ENCODE measurements around the gene PLA2G2D. TPM values are rescaled to one million over a fixed set of nuclear protein-coding genes. Genes with fewer than 3 reads are reported as not detected.

Gene PLA2G2D
- polyA plus RNA-seq, 3 donors, result 0.04 TPM; not detected in 2

DNA sequence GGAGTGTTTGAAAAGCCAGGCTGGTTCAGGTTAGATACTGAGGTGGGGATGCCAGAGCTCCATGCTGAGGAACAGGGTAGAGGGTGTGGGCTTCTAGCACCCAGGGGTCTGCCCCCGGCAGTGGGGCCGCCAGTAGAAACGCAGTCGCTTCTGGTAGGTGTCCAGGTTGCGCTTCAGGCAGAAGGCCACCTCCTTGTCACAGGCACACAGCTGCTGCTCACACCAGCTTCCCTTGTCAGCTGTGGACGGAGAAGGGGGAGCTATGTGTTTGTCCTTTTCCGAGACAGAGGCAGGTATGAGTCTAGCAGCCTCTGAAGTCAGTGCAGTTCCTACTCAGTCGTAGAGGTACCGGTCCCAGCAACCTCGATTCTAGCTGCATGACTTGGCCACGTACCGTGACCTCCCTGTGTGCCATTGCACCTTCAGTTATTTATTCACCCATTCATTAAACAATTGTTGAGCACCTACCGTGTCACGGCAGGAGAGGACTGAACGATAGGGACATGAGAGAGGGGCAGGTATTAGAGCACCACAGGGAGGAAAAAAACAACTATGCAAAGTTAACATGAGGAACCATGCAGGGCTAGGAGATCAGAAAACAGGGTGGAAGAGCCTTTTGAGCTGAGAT is 5.2 kb downstream of the PLA2G2D start:
- DNase-seq, result no peak

DNA sequence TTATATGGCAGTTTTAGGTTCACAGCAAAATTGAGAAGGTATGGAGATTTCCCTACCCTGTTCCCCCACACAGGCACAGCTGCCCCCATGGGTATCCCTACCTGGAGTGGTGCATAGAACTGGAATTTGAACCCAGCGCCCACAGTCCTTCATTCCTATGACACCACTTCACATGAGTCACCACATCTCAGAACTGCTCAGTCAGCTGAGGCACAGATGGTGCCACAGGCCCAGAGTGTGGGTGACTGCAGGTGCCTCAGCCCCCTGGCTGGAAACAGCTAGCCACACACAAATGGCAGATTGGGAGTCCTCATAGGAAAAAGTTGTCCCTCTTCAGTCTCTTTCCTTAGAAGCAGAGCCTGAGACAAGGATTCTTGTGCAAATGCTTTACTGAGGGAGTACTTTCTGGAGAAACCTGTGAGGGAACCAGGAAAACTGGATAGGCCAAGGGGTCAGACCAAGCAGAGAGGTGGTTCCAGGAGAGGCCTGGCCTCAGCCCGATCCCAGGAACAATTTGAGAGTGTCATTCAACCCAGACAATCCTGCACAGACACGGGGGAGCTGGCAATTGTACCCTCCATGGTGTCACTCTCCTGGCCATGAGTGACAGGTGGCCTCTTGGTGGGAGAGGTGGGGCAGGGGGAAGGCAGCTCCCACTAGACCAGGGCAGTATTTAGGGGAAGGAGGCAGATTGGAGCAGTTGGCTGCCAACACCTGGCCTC is 6.9 kb downstream of the PLA2G2D start:
- no peak for DNase-seq

DNA sequence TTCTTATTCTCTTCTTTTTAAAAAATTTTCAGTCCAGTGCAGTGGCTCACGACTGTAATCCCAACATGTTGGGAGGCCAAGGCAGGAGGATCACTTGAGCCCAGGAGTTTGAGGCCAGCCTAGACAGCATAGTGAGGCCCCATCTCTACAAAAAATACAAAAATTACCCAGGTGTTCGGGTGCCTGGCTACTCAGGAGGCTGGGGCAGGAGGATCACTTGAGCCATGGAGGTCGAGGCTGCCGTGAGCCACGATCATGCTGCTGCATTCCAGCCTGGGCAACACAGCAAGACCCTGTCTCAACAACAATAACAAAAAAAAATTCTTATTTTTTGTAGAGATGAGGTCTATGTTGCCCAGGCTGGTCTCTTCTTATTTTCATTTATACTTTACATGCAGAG is 7.9 kb downstream of the PLA2G2D start:
- no peak for DNase-seq

DNA sequence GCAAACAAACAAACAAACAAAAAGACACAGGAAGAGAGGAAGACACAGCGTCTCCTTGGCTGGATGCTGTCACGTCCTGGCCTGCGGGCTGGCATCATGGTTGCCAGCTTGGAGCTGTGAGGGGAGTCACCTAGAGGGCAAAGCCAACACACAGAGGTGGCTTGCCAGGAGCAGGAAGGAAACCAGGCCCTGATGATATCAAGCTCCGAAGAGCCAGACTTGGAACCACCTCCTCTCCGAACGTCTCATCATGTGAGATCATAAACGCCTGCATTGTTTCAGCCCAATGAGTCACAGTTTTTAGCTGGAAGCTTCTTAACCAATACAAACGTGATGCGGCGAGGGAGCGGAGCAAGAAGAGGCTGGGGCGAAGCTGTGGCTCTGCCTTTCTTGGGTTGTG is 8.7 kb downstream of the PLA2G2D start:
- DNase-seq, result no peak

DNA sequence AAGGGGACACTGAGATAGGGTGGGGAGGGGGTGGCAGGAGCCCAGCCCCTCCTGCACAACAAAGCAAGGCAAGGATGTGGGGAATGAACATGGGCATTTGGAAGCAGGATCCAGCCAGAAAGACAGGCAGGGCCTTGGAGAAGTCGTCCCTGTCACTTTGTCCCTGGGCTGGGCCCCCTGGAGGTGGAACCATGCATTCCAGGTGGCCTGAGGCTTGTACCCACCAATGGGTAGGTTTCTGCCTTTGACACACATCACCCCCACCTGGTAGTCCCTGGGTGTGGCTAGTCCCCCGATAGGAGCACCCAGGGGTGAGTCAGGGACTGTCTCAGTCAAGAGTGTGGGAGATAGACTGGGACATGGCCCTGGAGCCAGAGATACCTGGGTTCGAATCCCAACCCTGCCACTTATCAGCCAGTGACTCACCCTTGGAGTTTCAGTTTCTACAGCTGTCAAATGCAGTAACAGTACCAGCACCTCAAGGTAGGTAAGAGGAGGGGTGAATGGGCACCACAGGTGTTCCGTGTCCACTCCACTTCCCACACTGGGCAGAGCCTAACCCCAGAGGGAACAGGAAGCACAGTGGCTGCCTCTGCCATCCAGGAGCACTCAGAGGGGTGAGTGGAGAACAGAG is 10.0 kb downstream of the PLA2G2D start:
- DNase-seq, result no peak

DNA sequence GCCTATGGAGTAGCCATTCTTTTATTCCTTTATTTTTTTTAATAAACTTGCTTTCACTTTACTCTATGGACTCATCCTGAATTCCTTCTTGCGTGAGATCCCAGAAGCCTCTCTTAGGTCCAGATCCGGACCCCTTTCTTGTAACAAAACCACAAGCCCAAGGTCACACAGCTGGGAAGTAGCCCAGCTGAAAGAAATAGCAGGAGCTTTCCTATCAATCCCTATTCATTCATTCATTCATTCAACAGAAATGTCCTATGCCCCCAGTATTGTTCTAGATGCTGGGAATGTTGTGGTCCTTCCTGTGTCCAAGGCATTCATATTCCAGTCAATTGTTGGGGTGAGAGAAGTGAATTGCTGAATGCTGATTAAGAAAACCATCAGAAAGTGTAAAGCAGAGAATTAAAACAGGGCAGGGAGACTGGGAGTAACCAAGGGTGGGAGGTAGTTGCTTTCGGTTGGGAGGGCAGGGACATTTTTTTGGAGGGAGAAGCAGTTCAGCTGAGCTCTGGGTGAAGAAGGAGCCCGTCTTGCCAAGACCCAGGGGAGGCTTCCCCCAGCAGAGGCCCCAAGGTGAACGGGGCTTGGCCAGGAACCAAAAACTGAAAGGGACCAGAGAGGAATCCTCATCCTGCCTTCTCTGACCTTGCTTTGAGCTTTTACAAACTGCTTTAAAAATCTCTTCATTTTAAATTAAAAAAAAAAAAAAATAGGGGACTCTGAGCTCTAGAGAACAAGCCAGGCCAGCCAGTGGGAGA is 10.8 kb downstream of the PLA2G2D start:
- no peak for DNase-seq

DNA sequence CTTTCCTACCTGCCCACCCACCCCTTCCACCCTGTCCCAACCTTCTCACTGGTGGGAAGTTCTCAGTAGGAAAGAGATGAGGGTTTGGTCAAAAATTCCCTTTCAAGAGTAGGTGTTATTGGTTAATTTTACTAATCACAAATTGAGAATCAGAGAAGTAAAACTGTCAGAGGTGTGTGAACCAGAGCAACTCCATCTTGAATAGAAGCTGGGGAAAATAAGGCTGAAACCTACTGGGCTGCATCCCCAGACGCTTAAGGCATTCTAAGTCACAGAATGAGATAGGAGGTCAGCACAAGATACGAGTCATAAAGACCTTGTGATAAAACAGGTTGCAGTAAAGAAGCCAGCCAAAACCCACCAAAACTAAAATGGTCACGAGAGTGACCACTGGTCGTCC is 11.5 kb downstream of the PLA2G2D start:
- DNase-seq, result no peak

DNA sequence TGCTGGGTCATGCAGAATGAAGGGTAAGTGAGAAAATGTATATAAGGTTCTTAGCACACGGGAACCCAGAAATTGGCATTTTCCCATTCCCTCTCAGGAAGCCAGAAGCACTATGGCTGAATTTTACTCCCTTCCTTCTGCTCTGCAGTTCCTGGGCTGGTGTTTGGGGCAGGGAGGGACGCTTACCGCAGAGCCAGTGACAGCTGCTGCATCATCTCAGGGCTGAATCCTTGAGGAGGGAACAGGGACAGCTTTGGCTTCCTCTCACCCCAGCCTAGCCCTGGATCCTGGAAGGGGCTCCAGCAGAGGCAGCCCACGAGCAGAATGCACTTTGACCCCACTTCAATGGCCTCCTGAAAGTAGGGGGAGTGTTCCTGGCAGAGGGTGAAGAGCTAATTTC is 12.0 kb downstream of the PLA2G2D start:
- DNase-seq, result no peak

DNA sequence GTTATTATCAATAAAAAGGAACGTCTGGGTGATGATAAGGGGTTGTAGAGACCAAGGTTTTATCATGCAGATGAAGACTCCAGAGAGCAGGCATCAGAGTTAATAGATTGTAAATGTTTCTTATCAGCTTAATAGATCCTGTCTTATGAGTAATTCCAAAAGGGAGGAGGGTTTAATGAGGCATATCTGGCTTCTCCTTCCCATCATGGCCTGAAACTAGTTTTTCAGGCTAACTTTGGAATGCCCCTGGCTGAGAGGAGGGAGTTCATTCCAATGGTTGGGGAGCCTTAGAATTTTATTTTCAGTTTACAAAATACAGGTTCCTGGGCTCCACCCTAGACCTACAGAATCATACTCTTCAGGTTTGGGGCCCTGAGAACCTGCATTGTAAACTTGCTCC is 13.5 kb downstream of the PLA2G2D start:
- DNase-seq, result no peak

DNA sequence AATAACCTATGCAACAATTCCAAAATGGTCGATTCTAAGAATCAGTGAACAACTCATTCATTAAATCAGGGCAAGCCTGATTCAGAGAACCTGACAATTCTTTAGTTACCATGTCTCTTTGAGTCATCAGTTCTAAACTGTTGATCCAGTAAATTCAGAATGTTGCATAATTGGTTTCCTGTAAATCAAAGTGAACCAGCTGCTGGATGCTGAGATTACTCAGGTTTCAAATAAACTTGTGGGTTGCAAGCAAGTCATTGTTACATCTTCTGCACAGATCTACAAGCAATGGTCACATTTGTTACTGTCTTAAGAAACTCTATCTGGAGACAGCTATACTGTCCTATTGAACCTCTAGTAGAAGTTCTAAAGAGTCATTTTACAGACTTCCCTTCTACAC is 16.5 kb downstream of the PLA2G2D start:
- DNase-seq, result no peak

DNA sequence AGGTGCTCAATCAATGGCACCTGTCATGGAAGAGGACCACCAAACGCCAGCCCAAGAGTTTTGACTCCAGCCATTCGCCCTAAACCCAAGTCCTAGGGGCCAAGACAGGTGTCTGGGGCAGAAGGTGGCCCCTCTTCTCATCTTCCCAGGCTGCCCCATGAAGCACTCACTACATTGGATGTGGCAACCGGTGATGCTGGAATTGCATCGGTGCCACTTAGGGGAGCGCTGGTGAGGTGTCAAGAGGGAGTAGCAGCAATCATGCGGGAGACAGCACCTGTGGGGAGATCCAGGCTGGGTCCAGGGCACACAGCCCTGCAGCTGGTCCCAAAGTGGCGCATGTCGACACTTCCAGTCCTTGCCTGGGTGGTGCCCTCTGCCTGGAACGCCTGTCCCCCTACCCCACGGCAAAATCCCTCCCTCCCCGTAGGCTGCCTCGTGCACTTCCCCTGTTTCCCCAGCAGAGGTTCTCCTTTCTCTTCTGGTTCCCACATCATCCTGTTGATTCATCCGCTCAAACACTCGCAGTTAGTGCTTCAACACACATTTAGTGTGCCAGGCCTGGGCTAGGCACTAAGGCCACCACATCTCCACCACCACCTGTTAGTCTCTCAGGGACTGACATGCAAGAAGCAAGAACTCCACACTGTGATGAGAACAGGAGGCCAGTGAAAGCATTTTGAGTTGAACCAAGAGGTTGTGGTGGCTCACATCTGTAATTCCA is 18.5 kb downstream of the PLA2G2D start:
- DNase-seq, result no peak

DNA sequence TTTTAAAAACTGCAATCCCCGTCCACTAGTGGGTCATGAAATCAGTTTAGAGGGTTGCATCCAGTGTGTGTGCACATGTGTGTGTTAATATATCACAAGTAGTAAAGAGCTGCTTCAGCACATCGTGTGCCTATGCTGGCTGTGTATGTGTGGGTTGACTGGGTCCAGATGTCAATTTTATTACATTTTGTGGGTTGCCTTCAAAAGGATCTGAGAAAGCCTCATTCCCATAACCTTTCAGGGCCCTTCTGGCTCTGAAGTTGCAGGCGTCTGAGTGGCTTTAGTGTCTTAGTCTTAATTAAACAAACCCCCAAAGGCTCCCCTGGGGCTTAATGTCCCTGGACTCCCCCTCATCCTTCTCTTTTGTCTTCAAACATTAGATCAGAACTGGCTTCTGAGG is 19.8 kb downstream of the PLA2G2D start:
- no peak for DNase-seq

DNA sequence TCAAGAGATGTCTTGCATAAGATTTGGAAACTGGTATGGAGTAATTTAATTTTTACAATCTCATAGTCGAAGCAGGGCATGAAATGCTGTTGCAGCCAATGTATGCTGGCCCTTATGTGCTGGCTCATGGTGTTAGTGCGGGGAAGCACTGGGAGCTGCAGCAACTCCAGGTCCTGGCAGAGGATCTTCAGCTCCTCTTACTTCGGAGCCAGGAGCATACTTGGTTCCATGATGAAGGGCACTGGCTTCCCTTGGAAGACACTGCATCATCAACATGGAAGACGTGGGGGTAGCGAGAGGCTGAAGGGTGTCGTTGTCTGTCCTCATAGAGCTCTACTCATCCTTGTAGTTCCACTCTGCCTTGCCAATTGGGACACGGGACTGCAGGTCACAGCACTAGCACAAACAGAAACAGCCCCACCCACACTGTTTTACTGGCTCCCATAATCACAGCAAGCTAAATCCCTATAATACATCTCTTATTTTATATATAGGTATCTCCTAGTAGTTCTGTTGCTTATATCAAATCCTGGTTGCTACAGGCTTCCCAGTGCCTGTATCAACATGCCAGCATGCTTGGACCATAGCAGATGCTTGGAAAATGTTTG is 22.4 kb downstream of the PLA2G2D start:
- no peak for DNase-seq

DNA sequence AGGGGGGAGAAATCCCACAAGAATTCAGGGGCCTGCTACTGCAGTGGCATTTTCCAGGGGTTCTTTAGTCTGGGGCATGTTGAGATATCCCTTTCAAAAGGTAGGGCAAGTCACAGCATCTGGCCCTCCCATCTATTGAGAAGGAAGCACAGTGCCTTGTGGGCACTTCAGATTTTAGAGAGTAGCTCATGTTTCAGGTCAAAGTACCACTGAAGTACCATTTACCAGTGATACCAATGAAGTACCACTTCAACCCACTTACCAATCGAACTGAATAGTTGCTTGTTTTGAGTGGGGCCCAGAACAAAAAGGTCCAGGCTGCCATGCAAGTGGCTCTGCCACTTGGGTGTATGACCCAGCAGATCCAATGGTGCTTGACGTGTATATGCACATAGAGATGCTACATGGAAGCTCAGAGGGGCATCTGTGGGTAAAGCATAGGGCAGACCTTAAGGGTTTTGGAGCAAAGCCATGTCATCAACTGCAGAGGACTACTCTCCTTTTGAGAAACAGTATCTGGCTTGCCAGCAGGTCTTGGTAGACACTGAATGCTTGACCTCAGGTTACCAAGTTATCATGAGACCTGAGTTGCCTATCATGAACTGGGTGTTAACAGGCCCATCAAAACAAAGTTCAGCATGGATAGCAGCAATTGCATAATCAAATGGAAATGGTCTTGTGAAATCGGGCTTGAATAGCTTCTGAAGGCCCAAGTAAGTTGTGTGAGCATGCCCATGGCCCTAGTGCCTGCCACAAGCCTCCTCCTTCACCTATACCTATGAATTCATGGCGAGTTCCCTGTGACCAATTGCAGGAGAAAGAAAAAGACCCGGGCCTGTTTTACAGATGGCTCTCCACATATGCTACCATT is 23.5 kb downstream of the PLA2G2D start:
- DNase-seq, result no peak

DNA sequence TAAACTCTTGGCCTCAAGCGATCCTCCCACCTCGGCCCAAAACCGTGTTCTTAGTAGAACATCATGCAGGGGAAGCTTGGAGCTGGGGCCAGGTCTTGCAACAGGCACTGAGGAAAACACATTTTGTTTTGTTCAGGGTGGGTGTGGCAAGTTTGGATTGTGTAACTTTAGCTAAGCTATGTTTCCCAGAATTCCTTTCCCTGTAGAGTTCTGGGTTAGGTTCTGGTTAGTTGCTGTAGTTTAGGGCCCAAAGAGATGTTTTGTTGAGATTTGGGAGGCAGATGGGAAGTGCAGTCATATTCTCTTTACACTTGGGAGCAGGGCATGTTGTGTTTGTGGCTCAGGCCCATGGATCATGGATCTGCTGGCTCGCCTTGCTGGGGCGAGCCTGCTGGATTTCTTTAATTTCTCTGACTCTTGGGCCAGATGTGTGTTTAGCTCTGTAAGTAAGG is 25.4 kb downstream of the PLA2G2D start:
- DNase-seq, result no peak

DNA sequence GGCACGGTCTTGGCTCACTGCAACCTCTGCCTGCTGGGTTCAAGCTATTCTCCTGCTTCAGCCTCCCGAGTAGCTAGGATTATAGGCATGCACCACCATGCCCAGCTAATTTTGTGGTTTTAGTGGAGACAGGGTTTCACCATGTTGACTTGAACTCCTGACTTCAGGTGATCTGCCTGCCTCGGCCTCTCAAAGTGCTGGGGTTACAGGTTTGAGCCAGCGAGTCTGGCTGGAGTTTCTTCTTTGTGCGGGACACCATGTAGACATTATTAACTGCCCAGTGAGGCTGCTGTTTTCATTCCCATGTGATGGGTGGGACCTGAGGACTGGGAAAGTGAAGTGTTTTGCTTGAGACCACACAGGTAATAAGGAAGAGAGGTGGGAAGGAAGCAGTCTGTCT is 26.0 kb downstream of the PLA2G2D start:
- no peak for DNase-seq

DNA sequence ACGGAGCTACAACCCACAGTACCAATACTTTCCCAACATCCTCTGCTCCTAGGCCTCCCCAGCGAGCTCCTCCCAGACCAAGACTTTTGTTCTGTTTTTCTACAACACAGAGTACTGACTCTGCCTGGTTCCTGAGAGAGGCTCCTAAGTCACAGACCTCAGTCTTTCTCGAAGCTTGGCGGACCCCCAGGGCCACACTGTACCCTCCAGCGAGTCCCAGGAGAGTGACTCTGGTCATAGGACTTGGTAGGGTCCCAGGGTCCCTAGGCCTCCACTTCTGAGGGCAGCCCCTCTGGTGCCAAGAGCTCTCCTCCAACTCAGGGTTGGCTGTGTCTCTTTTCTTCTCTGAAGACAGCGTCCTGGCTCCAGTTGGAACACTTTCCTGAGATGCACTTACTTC is 28.7 kb downstream of the PLA2G2D start:
- no peak for DNase-seq

DNA sequence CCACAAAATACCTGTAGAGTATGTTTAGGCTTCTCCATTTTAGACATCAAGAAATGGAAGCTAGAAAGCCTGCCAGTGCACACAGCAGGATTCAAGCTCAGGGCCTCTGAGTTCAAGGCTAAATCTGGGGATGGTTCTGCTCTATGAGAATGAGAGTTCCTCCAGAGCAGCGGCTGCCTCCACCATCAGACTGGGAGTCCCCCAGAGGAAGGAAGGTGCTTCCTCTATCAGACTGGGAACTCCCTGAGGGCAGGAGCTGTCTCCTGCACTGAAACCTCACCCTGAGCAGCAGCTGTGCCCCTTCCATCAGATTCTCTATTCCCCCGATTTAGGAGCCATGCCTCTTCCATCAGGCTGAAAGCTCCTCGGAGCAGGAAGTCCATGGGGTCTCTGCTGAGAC is 29.2 kb downstream of the PLA2G2D start:
- DNase-seq, result no peak

DNA sequence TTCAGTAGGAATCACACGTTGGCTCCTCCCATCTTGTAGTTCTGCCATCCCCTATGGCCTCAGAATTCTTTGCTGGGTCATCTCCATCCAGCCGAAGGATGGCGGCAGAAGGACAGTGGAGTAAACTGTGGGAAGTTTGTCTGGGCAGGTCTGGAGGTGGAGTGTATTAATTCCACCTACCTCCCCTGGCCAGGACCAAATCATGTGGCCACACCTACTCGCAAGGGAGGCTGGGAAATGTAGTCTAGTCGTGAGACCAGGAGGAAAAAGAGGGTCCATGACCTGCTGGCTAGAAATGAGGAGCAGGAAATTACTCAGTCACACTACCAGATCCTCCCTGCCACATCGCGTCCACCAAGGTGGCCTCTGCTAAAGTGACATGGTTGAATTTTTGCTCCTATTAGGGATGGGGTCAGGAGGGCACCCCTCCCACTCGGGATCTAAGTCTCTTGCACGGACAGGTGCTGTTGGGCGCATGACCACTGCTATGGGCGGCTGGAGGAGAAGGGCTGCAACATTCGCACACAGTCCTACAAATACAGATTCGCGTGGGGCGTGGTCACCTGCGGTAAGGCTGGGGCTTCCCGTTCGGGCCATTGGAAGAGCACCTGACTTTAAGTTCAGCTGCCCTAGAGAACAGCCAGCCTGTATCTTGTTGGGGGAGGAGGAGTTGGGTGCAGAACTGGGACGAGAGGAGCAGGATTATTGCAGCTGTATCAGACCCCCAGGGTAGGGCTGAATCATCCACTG is 29.8 kb downstream of the PLA2G2D start:
- DNase-seq, result no peak

DNA sequence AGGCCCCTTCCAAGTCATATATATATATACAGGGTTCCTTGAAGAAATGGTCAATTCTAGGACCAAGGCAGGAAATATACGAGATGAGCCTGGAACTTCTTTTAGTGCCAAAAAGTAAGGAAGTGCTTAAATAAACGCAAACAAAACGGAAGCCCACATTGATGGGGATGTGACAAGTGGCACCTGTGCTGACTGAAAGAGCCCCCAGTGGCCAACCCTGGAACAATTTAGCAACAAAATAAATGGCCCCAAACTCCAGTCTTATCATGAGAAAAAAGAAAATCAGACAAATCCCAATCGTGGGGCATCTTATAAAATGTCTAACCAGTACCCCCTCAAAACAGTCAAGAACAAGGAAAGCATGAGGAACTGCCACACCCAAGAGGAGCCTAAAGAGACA is 31.7 kb downstream of the PLA2G2D start:
- no peak for DNase-seq
